GM18502 (cell line): Measurements from ENCODE around the gene MYLK4.

ENCODE experiments used
- ATAC-seq: cut with Tn5 transposase; IDR thresholded peaks from one replicate; pipeline ENCODE4 v1.9.1; 2021; ENCODE audit warnings: mild to moderate bottlenecking; ENCODE audit not compliant: unreplicated experiment, poor library complexity

The MYLK4 gene

DNA sequence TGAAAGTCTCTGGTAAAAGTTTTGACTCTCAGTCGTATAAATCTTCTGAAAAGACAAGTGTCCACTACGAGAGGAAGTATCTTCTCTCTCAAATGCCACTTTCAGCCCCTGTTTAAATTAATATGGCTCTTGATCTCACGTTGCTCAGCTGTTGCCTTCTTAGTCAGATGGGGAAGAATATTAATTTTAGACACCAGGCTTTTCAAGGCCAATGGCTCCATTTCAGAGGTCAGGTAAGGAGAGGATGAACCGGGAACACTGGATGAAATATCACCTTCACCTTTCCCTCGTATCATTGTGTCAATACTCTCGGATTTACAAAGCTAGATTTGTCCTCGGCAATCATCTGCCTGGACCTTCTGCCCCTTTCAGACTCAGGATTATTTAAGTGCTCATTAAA, at the start of gene MYLK4:
Gene MYLK4, minus strand, starts transcription at position 91 of the 400 bp plus-strand sequence. CDS start 1,628 bp downstream, outside the sequence.
- ATAC-seq = no peak

DNA sequence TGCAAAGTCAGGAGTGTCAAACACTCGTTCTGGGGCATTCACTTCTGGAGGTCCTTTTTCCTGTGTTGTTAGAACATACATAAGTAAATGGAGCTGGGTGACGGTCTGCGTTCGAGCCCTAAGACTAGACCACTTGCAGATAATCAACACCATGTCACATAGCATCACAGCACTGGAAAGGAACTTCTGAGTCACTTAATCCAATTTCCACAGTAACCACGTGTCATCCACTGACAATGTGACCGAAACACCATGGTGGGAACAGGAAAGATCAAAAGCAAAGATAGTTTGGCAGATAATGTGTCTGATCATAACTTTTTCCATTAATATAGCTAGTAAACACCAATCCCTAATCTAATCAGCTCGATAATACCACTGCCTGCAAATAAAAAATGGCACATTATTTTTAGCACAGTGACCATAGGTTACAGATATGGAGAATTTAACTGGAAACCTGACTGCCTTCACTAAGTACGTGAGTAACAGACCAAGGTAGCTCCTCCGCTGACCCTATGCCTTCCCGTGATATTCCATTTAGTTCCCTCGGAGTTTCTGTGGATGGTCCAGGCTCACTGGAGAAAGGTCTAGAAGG, 49.3 kb upstream of the MYLK4 start:
- no peak for ATAC-seq

DNA sequence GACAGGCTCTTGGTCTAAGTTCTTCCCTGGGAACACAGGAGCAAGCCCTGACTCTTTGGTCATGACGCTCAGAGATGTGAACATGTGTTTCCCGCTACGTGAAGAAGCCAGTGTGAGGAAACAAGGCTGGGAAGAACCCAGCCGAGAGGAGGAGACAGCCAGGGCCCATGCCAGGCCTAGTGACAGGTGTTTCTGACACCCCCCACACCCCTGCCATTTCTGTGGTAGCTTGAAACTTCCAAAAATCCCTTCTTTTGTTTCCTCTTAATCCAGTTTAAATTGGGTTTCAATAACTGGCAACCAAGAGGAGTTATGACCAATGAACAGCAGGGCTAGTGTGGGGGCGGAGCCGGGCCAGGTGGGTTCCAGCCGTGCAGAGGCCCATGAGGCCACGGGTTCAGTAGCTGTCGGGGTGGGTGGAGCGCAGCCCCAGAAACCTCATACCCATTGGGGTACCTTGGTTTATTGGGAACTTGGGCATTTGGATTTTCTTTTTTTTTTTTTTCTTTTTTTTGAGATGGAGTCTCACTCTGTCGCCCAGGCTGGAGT, 47.9 kb upstream of the MYLK4 start:
- no peak for ATAC-seq

DNA sequence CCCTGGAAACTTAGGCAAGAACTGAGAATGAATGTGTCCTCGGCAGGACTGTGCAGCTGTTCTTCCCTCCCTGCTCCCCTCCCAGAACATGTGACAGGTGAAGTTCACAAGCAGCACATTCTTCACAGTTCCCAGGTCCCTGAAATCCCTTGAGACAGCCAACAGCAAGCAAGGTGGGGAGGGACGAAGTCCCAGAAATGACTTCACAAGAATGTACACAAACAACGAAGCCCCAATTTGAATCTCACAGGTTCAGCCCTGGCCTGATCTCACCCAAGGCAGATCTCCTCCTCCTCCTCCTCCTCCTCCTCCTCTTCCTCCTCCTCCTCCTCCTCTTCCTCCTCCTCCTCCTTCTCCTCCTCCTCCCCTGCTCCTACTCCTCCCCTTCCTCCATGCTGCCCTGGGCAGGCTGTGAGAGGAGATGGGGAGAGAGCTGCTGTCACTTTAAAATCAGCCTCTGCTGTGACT, 46.9 kb upstream of the MYLK4 start:
- no peak for ATAC-seq

DNA sequence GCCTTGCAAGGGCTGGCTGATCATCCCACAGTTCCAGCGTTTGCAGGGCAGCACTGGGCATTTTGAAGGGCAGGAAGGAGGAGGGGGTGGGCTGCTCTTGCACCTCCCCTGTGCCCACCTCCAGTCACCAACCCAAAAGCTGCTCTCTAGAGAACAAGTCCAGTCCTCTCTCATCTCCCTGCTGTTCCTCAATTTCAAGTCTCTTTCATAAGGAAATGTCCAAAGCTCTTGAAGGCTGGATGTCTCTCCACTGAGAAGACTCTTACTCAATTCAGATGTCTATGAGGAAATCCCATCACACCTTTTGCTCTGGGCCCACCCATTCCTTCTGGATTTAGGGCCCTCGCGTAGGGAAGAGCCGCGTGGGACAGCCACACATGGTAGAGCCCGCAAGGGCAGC, 46.1 kb upstream of the MYLK4 start:
- no peak for ATAC-seq

DNA sequence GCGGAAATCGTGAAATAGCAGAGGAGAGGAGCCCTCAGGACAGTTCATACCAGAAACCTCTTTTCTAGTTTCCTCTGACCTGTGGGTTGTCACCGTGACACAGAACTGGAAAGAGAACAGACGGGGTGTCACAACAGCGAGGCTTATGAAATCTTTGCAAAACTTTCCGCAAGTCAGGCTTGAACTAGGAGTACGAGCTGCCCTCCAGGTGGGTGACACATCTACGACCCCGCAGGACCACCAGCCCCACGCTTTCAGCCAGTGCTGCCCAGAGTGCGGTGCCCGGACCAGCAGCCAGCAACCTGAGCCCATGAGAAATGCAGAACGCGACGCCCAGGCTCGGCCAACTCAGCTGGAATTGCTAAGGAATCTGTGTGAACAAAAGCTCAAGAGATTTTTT, 45.2 kb upstream of the MYLK4 start:
- ATAC-seq = no peak

DNA sequence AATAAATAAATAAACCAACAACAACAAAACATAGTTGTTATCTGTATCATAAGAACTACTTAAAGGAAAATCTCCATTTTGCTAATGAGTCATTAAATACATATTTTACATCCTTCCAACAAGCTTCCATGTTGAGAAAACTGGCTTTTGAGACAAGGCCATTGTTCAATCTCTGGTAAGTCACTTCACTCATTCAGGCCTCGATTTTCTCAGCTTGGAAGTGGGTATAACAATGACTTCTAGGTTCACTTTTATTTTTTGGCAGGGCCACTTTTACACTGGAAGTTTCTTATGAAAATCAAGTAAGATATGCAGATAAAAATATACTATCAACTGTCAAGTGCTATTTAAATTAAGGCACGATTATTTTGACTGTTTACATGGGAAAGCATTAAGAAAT, 44.4 kb upstream of the MYLK4 start:
- ATAC-seq = no peak

DNA sequence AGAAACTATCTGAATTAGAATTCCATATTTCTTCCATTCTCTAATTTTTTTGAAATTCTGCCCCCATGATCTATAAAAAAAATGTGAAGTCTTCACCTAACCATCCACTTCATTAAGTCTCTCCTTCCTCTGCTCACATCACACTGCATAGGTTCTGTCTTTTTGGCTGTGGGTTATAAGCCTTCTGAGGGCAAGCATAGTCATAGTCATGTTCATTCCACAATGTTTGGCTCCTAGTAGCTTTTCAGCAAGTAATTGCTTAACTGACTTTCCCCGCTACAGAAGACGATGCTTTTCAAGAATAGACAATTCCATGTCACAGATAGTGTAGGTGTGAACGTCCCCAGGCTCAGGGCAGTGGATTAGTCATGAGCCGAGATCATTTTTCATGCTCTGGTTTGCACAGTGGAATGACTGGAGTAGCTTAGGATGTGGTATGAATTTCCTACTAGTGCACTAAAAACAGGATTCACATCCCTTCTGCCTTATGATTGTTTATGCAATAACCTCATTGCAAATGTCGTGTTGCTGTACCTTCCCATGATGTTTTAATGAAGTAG, 43.5 kb upstream of the MYLK4 start:
- no peak for ATAC-seq

DNA sequence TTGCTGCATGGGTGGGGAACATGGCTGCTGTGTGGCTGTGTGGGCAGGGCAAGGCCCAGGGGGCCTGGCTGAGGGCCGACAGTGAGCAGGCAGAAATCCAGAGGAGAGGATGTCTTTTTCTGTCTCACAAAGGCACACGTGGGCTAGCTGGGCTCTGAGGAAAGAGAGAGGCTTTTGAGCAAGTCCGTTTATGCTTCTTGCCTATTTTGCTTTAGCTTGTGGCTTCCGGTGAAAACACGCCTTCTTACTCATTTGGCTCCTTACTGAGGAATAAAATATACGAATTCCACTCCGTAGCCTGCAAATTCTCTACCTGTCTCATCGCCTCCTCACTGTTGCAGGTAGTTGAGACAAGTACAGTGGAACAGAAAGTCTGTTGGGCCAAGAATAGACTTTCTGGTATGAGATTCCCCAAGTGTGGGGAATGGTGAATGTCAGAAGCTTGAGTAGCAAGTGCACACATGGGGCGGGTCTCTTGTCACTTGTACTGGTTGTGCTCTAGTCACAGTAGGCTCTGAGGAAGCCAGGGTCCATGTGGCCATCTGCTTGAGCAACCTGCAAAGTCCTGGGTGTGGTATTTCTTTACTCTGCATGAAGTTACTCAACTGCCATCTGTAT, 42.9 kb upstream of the MYLK4 start:
- no peak for ATAC-seq

DNA sequence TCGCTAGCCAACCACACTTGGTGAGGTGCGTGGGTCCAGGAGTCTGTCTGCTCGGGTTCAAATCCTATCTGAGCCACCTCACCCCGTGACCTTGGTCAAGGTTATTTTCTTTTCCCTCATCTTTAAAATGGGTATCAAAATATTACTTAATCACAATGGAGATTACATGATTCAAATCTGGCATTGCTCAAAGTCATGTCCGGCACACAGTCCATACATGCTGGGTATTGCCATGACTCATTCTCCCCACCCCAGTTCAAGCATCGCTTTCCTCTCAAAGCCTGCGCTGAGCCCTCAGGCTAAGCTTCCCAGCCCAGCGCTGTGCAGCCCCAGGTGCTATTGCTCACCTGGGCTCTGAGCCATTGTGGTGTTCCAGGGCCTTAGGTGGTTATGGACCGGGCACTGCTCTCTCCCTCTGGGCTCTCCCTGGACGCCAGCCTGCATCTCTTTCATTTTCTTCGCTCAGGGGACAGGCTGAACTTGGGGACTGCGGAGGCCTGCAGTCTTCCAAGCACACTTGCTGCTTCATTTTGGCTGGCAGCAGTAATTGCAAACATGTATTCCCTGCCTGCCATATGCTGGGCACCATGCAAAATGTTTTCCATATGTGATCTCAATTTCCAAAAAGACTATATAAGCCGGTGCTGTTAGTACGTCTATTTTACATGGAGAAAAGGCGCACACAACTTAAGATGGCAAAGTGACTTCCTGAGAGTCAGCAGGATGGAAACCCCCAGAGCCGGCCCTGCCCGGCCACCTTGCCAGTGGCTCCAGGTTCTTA, 41.8 kb upstream of the MYLK4 start:
- no peak for ATAC-seq

DNA sequence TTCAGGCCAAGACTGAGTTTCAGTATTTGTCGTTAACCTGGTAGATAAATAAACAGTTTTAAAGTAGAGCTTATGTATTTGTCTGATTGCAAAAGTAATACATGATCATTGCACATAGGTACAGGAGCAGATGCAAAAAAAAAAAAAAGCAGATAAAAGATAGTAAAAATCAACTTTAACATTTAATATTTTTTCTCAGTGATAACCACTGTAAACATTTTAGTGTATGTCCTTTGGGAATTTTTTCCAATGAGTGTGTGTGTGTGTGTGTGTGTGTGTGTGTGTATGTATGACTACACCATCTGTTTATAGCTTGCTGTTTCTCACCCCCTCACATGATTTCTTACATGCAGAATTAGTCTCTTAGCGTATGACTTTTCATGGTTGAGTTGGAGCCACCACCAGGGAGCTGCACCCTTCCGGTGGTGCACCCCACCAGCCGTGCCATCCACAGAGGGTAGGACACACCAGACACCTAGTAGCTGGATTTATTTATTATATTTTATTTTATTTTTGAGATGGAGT, 40.8 kb upstream of the MYLK4 start:
- ATAC-seq = no peak

DNA sequence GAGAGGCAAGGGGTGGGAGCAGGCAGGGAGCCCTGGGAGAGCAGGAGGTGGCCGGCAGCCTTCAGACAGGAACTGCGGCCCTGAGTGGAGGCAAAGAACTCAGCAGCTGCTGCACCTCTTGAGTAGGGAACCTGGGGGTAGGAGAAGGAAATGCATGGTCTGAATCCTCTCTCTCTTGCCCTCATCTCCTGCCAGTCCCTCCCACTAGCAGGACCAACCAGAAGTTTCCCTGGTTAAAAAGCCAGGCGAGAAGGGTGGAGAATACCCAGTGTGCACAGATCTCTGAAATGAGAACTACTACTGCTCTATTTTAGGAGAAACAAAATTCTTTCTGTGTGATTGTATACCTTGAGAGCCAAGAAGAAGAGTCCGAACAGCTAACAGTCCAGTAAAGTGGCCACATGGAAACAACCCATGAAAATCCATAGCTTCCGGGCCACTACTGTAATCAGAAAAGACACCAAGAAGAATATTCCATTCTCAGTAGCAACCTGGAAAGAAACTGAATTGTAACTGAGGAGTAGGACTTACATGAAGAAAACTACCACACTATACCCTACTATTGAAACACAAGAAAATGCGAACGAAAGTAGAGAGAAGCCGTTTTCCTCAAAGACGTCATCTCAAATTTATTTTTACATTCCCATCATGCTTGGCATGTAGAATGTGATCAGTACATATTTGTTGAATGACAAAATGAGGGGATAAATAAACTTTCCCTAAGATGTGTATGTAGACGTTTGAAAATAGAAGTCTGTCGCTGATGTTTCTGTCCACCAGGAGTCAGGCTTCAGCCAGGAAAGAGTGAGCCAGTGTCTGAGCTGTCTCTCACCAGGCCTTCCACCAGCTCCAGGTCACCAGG, 40.1 kb upstream of the MYLK4 start:
- ATAC-seq = no peak

DNA sequence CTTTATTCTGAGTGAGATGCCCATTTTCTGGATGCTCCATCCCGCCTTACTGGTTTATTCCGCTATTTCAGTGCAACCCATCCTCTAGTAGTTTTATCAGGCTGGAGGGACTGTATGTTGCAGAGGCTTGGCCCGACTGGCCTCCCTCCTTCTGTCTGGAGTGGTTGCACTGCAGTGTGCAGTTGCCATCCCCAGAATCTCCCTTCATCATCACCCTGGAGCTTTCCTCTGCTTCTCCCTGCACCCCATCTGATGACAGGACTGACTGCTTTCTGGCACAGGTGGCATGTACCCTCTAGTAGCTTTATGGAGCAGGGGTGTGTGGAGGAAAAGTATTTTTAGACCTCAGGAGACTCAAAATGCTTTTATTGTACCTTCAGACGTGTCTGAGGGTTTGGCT, 35.5 kb upstream of the MYLK4 start:
- ATAC-seq = no peak

DNA sequence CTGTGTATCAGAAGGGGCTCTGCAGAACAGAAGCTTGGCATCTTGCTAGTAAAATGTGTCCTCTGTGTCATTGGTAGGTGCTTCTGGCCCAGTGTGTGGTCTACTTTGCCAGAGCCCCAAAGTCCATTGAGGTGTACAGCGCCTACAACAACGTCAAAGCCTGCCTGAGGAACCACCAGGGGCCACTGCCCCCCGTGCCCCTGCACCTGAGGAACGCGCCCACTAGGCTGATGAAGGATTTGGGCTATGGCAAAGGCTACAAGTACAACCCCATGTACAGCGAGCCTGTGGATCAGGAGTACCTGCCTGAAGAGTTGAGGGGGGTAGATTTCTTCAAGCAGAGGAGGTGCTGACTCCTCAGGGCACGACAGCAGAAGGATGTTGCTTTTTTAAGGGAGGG, 34.2 kb upstream of the MYLK4 start:
- ATAC-seq = no peak

DNA sequence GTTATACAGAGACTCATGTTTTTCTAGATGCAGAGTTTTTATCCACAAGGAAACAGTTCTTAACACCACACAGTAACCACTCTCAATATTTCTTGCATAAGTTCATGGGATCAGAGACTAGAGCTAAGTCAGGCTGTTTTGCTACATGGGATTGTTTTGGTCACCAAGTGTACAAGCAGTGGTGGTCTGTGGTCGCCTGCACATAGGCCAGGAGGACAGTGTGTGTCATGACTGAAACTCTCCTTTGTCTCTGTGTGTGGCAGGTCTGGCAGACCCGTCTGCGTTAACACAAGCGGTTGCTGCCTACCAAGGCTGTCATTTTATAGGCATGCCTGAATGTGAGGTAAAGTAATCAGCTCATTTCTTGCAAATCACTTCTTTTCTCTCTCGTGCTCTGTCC, 33.3 kb upstream of the MYLK4 start:
- no peak for ATAC-seq

DNA sequence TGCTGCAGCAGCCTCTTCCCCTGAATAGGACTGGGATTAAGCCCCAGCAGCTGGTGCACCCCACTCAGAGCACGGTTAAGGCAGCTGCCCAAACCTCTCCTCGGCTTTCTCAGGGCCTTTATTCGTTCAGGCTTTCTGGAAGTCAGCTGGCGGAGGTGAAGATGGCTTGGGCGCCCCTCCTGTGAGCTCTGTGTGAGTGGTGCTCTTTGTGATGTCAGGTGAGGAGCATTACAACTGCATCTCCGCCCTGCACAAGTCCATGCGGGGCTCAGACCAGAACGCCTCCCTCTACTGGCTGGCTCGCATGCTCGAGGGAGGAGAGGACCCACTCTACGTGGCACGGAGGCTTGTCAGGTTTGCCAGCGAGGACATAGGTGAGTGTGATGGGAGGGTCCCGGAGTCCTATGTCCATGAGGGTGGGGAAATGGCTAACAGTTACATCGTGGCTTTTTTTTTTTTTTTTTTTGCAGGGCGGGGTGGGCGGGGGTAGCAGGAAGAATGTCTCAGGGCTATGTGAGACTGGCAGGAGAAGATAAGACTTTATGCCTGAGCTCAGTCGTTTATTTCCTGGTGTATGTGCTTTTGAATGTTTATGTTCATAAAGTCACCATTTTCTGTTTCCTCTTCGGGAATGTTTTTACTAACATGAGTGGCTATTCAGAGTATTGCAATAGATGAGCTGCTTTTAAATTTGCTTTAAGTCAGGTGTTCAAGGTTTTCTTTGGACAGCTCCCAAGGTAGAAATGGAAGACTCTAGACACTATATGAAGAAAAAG, 32.7 kb upstream of the MYLK4 start:
- ATAC-seq = no peak

DNA sequence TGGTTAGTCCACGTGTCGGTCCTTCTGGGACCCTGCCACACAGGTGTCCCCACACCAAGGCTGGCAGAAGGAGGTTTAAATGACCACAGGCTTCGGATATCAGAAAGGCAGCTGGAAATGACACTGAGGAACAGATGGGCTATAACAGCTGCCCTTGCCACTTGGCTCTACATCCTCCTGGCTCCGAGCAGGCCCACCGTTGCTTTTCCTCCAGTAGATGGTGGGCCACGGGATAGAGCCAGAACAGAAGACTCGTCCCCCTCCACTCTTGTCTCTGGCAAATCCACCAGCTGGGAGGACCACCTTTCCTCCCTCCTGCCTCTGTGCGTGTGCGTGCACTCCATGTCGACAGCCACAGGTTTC, 32.1 kb upstream of the MYLK4 start:
- no peak for ATAC-seq

DNA sequence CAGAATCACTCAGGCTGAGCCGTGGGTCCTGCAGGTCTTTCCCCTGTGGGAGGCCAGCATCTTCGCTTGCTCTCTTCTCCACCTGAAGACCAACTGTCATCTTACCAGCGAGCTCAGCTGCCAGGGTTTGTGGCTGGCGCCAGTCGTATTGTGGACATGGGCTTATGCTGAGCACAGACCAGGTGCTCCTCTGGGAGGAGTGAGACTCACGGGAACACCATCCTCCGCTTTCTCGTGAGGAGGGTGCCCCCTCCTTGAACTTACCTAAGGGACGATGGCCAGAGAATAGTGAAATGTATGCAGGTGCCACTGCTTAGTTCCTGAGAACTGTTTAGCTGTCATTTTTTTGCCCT, 31.6 kb upstream of the MYLK4 start:
- ATAC-seq = no peak

DNA sequence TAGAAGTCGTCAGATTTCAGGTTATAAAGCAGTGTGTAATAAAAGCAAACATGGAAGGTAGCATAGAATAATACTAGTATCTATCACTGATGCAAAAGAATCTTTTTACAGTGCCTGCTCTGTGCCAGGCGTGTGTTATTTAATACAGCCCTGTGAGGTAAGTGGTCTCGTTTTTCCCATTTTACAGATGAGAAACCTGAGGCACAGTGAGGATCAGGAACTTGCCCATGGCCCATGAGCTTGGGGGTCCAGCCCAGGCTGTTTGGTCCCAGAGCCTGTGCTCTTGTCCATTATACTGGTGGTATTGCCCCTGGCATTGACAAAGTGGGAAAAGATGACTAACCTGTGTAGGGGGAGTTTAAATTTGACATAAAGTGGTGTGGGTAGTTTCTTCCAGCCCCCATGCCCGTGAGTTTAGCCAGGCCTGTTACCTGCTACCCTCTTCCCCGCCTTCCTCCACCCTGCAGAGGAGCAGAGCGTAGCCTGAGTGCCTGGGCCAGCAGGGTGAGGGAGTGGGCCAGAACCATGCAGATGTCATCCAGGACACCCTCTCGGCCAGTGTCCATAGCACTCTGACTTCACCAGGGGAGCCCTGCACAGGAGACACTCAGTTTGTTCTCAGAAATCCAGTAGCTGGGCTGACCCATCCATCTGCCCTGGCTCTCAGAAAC, 31.1 kb upstream of the MYLK4 start:
- no peak for ATAC-seq
